Retinal pigment epithelial cell (primary cell): ENCODE data around the gene RAB35.

Source experiments
- DNase-seq: peaks from one replicate; pipeline ENCODE4 v3.0.0-alpha.2; 2010; ENCODE audit warnings: low read depth
- H3K4me3 ChIP-seq: 2 replicates; pipeline ENCODE4 v1.5.1; 2011; ENCODE audit warnings: mild to moderate bottlenecking, low read length, control low read depth, moderate library complexity
- TF ChIP-seq, protein P1 (sequence below): conservative IDR thresholded peaks from 2 replicates; pipeline ENCODE4 v1.5.1; 2011; ENCODE audit warnings: low read depth, low read length, control low read depth, inconsistent platforms

Gene RAB35

DNA sequence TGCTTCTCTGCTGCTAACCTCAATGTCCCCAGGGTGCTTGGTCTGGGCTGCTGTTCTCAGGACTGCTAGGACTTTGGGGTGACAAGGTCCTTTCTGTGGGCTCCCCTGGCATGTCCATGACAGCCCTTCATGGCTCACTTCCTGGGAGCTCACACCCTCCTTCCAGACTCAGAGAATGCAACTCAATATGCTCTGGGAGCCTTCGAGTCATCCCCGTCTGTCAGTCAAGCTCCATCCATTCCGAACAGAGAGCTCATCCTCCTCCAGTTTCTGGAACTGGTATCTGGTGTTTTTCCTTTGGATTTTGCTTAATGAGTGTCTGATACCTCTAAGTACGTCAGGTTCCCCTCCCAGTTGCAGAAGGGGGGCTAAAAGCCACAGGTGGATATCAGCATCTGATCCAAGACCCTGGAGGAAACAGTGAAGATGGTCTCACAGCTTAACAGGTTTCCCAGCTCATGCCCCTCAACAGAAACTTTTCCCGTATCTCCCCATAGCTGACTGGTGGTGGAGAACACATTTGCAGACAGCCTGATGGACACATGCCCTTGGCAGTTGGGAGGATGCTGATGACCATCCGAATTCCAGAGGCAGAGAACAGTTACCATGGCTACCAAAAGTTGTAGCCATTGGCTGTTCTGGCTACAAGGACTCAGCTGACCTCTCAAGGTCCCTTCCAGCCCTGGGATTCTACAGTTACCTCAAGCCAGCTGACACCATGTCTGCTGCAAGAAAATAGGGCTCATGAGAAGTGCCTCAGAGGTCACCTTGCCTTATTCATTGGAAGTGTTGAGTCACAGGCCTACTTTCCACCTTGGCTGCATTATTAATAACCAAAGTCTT is 9.5 kb upstream of the RAB35 start:
- TF ChIP-seq, protein P1, sequence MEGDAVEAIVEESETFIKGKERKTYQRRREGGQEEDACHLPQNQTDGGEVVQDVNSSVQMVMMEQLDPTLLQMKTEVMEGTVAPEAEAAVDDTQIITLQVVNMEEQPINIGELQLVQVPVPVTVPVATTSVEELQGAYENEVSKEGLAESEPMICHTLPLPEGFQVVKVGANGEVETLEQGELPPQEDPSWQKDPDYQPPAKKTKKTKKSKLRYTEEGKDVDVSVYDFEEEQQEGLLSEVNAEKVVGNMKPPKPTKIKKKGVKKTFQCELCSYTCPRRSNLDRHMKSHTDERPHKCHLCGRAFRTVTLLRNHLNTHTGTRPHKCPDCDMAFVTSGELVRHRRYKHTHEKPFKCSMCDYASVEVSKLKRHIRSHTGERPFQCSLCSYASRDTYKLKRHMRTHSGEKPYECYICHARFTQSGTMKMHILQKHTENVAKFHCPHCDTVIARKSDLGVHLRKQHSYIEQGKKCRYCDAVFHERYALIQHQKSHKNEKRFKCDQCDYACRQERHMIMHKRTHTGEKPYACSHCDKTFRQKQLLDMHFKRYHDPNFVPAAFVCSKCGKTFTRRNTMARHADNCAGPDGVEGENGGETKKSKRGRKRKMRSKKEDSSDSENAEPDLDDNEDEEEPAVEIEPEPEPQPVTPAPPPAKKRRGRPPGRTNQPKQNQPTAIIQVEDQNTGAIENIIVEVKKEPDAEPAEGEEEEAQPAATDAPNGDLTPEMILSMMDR: no peak
- DNase-seq: no peak
- H3K4me3 ChIP-seq: no peak overlapping the region

DNA sequence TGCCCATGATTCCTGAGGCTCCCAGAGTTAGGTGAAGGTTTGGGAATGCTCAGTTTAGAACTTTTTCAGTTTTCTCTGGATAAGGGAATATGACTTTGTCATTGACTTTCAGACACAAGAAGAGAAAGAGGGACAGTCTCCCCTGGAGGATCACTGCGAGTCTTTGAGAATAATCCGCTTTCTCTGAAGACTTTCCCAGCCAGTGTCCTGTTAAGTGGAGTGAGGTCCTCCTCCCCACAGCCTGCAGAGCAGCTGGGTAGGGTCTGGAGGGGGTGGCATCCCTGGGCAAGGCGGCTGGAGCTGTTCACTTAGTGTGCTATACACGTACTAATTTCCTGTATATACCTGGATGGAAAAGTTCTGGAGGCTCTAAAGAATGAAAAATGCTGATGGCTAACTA is 8.5 kb upstream of the RAB35 start:
- H3K4me3 ChIP-seq: no peak overlapping the region
- TF ChIP-seq, protein P1: no peak
- no peak for DNase-seq

- H3K4me3 ChIP-seq: no peak overlapping the region
- no peak for DNase-seq
- TF ChIP-seq, protein P1: no peak
These were observed 5.3 kb upstream of the RAB35 start for GRCh38 chr12:120121766-120122293.

DNA sequence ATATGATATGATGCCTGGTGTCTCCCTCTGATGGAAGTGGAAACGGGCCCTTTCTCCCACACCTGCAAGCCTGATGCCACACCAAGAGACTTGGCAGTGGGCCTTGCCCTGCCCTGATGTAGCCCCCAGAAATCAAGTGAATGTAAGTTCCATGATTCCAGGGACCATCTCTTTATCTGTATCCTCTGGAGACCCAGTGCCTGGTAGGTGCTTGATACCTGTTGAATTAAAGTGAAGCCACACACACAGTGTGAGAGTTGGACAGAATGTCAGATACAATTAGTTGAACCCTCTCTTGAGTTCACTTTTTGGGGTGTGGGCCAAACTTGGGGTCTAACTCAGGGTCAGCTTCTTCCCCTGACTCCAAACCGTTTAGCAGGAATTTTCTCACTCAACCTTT is 4.8 kb upstream of the RAB35 start:
- TF ChIP-seq, protein P1: no peak
- DNase-seq: no peak
- H3K4me3 ChIP-seq: no peak overlapping the region

- H3K4me3 ChIP-seq: no peak overlapping the region
- TF ChIP-seq, protein P1: no peak
- no peak for DNase-seq
These were observed 2.9 kb upstream of the RAB35 start for GRCh38 chr12:120119271-120119973.

- peak overlapping the region; percentile 84 for H3K4me3 ChIP-seq
- no peak for DNase-seq
- TF ChIP-seq, protein P1: no peak
These were observed 1.9 kb upstream of the RAB35 start for GRCh38 chr12:120118321-120119061.
